ENCODE results near the gene FLT1.

The FLT1 gene

GRCh38 chr13:28385362-28385761, 109.6 kb downstream of the FLT1 start:
- TF ChIP-seq TAF1 (IDR thresholded peaks at IDR 0.05; ENCODE audit: borderline replicate concordance, insufficient read depth, low read length) (no peak), POLR2AphosphoS5 (IDR thresholded peaks at IDR 0.05; ENCODE audit: low read depth, low read length) (no peak), SIN3A (IDR thresholded peaks at IDR 0.05; ENCODE audit: borderline replicate concordance, insufficient read depth, low read length) (no peak), REST (IDR thresholded peaks at IDR 0.05; ENCODE audit: insufficient read depth in 1 of 2, low read depth in 2 of 2, low read length in 2 of 2) (no peak), FOXP2 (optimal IDR thresholded peaks at IDR 0.05; ENCODE audit: borderline replicate concordance, extremely low read depth, extremely low read length, insufficient read depth) (no peak)

- TF ChIP-seq SIN3A (IDR thresholded peaks at IDR 0.05; ENCODE audit: borderline replicate concordance, insufficient read depth, low read length) (no peak), REST (IDR thresholded peaks at IDR 0.05; ENCODE audit: insufficient read depth in 1 of 2, low read depth in 2 of 2, low read length in 2 of 2) (no peak), FOXP2 (optimal IDR thresholded peaks at IDR 0.05; ENCODE audit: borderline replicate concordance, extremely low read depth, extremely low read length, insufficient read depth) (no peak), TAF1 (IDR thresholded peaks at IDR 0.05; ENCODE audit: borderline replicate concordance, insufficient read depth, low read length) (no peak), POLR2AphosphoS5 (IDR thresholded peaks at IDR 0.05; ENCODE audit: low read depth, low read length) (no peak)
Observed at GRCh38 chr13:28384789-28385188, 110.1 kb downstream of the FLT1 start.

- TF ChIP-seq REST (IDR thresholded peaks at IDR 0.05; ENCODE audit: insufficient read depth in 1 of 2, low read depth in 2 of 2, low read length in 2 of 2) (no peak), FOXP2 (optimal IDR thresholded peaks at IDR 0.05; ENCODE audit: borderline replicate concordance, extremely low read depth, extremely low read length, insufficient read depth) (no peak), SIN3A (IDR thresholded peaks at IDR 0.05; ENCODE audit: borderline replicate concordance, insufficient read depth, low read length) (no peak), TAF1 (IDR thresholded peaks at IDR 0.05; ENCODE audit: borderline replicate concordance, insufficient read depth, low read length) (no peak), POLR2AphosphoS5 (IDR thresholded peaks at IDR 0.05; ENCODE audit: low read depth, low read length) (no peak)
Observed at GRCh38 chr13:28380319-28380718, 114.6 kb downstream of the FLT1 start.

GRCh38 chr13:28379371-28380083, 115.4 kb downstream of the FLT1 start:
- no peak for TF ChIP-seq REST (IDR thresholded peaks at IDR 0.05; ENCODE audit: insufficient read depth in 1 of 2, low read depth in 2 of 2, low read length in 2 of 2)
- no peak for TF ChIP-seq TAF1 (IDR thresholded peaks at IDR 0.05; ENCODE audit: borderline replicate concordance, insufficient read depth, low read length)
- no peak for TF ChIP-seq FOXP2 (optimal IDR thresholded peaks at IDR 0.05; ENCODE audit: borderline replicate concordance, extremely low read depth, extremely low read length, insufficient read depth)
- TF ChIP-seq POLR2AphosphoS5 (IDR thresholded peaks at IDR 0.05; ENCODE audit: low read depth, low read length), result no peak
- TF ChIP-seq SIN3A (IDR thresholded peaks at IDR 0.05; ENCODE audit: borderline replicate concordance, insufficient read depth, low read length), result no peak
